ENCODE data around the gene MBNL1.
A peak's percentile ranks its signal among the peaks of the same experiment; 100 is the strongest.

The MBNL1 gene

GRCh38 chr3:152314677-152315353, 46.1 kb downstream of the MBNL1 start:
- DNase-seq (ENCODE audit: low read depth): no peak
- no peak for TF ChIP-seq CTCF (conservative IDR thresholded peaks at IDR 0.05; ENCODE audit: low read depth, low read length)
- no peak overlapping the region for H3K4me3 ChIP-seq (ENCODE audit: low read depth, low read length)

- TF ChIP-seq CTCF (conservative IDR thresholded peaks at IDR 0.05; ENCODE audit: low read depth, low read length): no peak
- H3K4me3 ChIP-seq (ENCODE audit: low read depth, low read length): no peak overlapping the region
- DNase-seq (ENCODE audit: low read depth): no peak
Observed at GRCh38 chr3:152315623-152316022, 46.9 kb downstream of the MBNL1 start.

GRCh38 chr3:152316318-152316717, 47.6 kb downstream of the MBNL1 start:
- no peak for TF ChIP-seq CTCF (conservative IDR thresholded peaks at IDR 0.05; ENCODE audit: low read depth, low read length)
- no peak overlapping the region for H3K4me3 ChIP-seq (ENCODE audit: low read depth, low read length)
- DNase-seq (ENCODE audit: low read depth): no peak

GRCh38 chr3:152317184-152317583, 48.5 kb downstream of the MBNL1 start:
- no peak for DNase-seq (ENCODE audit: low read depth)
- no peak for TF ChIP-seq CTCF (conservative IDR thresholded peaks at IDR 0.05; ENCODE audit: low read depth, low read length)
- no peak overlapping the region for H3K4me3 ChIP-seq (ENCODE audit: low read depth, low read length)

- peak; percentile 65 for DNase-seq (ENCODE audit: low read depth)
Observed at GRCh38 chr3:152317956-152318355, 49.2 kb downstream of the MBNL1 start.

GRCh38 chr3:152318512-152318911, 49.8 kb downstream of the MBNL1 start:
- no peak for DNase-seq (ENCODE audit: low read depth)
- TF ChIP-seq CTCF (conservative IDR thresholded peaks at IDR 0.05; ENCODE audit: low read depth, low read length): no peak
- H3K4me3 ChIP-seq (ENCODE audit: low read depth, low read length): no peak overlapping the region

More at GRCh38 chr3:152317956-152318355, 49.2 kb downstream of the MBNL1 start:
- no peak for TF ChIP-seq CTCF (conservative IDR thresholded peaks at IDR 0.05; ENCODE audit: low read depth, low read length)
- H3K4me3 ChIP-seq (ENCODE audit: low read depth, low read length): no peak overlapping the region

- DNase-seq (ENCODE audit: low read depth): no peak
- no peak overlapping the region for H3K4me3 ChIP-seq (ENCODE audit: low read depth, low read length)
- TF ChIP-seq CTCF (conservative IDR thresholded peaks at IDR 0.05; ENCODE audit: low read depth, low read length): no peak
Observed at GRCh38 chr3:152319256-152319655, 50.5 kb downstream of the MBNL1 start.
